SK-N-SH (cell line): Measurements from ENCODE around the gene SPATA20.

Source experiments
- EP300 ChIP-seq, 2 experiments: IDR thresholded peaks; 2 replicates each; pipeline versions ENCODE4 v1.4.0 to v1.6.1; 2012; ENCODE audit warnings: borderline replicate concordance in 1 of 2, low read depth in 1 of 2, low read length in 1 of 2
- EZH2phosphoT487 ChIP-seq: fragments of 200-600 bp; sonication (generic); IDR thresholded peaks from 2 replicates; pipeline ENCODE4 v1.6.1; 2017; ENCODE audit warnings: low read depth, mixed run types, mild to moderate bottlenecking, antibody characterized with exemption, moderate library complexity, borderline replicate concordance
- GATA2 ChIP-seq: sonication (generic); formaldehyde crosslinking; IDR thresholded peaks from 2 replicates; pipeline ENCODE4 v1.5.0; 2020; ENCODE audit warnings: mild to moderate bottlenecking, missing genetic modification reagents
- NFIC ChIP-seq: IDR thresholded peaks from 2 replicates; pipeline ENCODE4 v1.4.0; 2012; ENCODE audit warnings: borderline replicate concordance
- RCOR1 ChIP-seq: fragments of 150-350 bp; IDR thresholded peaks from 2 replicates; pipeline ENCODE4 v1.6.1; 2017; ENCODE audit warnings: antibody characterized with exemption, low read length
- TAF1 ChIP-seq: IDR thresholded peaks from 2 replicates; pipeline ENCODE4 v1.6.1; 2012; ENCODE audit warnings: low read depth, mild to moderate bottlenecking, low read length, moderate library complexity, borderline replicate concordance
- TF ChIP-seq, protein P1 (sequence below): fragments of 200-600 bp; sonication (generic); IDR thresholded peaks from 2 replicates; pipeline ENCODE4 v1.6.1; 2017; ENCODE audit warnings: antibody characterized with exemption, mild to moderate bottlenecking, moderate library complexity
- TF ChIP-seq, protein P2 (sequence below): IDR thresholded peaks from 2 replicates; pipeline ENCODE4 v1.4.0; 2012; ENCODE audit warnings: low read depth, borderline replicate concordance

DNA sequence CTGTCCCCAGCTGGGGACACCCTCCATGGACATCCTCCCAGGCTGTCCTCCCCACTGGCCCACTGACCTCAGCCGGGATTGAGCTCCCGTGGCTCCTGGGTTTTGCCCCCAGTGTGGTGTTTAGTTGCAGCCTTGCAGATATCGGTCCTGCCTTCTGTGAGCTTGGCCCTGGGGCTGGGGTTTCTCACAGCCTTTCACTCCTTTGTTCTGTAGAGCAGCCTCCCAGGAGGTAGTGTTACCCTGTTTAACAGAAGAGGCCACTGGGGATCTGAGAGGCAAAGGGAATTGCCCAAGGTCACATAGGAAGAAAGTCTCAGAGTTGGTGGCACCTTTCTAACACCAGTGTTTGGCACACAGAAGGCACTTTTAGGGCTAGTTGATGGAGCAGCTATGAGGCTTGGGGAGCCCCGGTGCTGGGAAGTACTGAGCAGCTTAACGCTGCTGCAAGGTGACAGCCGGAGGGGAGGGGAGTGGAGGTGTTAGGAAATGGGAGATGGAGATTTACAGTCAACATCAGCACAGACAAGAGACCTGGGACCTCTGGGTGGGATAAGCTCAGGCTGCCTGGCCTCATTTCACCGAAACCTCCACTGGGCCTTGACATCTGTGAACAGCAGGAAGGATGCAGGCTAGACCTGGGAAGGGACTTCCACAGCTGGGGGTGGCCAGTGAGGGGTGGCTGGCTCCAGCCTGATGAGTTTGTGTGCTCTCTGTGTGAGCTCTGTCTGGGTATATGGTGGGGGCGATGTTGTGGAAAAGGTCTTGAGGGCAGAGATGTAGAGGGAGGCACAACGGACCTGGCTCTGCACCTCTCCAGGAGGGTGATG lies 39.7 kb downstream of the SPATA20 start:
- TF ChIP-seq, protein P1, sequence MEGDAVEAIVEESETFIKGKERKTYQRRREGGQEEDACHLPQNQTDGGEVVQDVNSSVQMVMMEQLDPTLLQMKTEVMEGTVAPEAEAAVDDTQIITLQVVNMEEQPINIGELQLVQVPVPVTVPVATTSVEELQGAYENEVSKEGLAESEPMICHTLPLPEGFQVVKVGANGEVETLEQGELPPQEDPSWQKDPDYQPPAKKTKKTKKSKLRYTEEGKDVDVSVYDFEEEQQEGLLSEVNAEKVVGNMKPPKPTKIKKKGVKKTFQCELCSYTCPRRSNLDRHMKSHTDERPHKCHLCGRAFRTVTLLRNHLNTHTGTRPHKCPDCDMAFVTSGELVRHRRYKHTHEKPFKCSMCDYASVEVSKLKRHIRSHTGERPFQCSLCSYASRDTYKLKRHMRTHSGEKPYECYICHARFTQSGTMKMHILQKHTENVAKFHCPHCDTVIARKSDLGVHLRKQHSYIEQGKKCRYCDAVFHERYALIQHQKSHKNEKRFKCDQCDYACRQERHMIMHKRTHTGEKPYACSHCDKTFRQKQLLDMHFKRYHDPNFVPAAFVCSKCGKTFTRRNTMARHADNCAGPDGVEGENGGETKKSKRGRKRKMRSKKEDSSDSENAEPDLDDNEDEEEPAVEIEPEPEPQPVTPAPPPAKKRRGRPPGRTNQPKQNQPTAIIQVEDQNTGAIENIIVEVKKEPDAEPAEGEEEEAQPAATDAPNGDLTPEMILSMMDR: no peak
- no peak for TF ChIP-seq NFIC
- no peak for TF ChIP-seq EZH2phosphoT487
- TF ChIP-seq TAF1: no peak
- no peak for TF ChIP-seq GATA2 (CRISPR knock-in tag)
- no peak for TF ChIP-seq EP300 (IDR thresholded peaks at IDR 0.05; ENCODE audit: borderline replicate concordance in 1 of 2, low read depth in 1 of 2, low read length in 1 of 2)
- TF ChIP-seq RCOR1: no peak
- TF ChIP-seq, protein P2, sequence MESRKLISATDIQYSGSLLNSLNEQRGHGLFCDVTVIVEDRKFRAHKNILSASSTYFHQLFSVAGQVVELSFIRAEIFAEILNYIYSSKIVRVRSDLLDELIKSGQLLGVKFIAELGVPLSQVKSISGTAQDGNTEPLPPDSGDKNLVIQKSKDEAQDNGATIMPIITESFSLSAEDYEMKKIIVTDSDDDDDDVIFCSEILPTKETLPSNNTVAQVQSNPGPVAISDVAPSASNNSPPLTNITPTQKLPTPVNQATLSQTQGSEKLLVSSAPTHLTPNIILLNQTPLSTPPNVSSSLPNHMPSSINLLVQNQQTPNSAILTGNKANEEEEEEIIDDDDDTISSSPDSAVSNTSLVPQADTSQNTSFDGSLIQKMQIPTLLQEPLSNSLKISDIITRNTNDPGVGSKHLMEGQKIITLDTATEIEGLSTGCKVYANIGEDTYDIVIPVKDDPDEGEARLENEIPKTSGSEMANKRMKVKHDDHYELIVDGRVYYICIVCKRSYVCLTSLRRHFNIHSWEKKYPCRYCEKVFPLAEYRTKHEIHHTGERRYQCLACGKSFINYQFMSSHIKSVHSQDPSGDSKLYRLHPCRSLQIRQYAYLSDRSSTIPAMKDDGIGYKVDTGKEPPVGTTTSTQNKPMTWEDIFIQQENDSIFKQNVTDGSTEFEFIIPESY: no peak
